HG02642 (cell line): ENCODE data around the gene COL6A1.

Source experiments
- ATAC-seq: cut with Tn5 transposase; IDR thresholded peaks from one replicate; pipeline ENCODE4 v1.9.1; 2021; ENCODE audit warnings: mild to moderate bottlenecking; ENCODE audit not compliant: unreplicated experiment, poor library complexity

COL6A1 gene

GRCh38 chr21:45981151-45982091 is at the start of gene COL6A1:
COL6A1 (plus strand) TSS chr21:45981770; CDS start chr21:45981851, 81 bp downstream.
- ATAC-seq = no peak

- no peak for ATAC-seq
Measured at GRCh38 chr21:45932922-45933502, 48.6 kb upstream of the COL6A1 start.

- ATAC-seq = no peak
Measured at GRCh38 chr21:45934085-45934484, 47.5 kb upstream of the COL6A1 start.

GRCh38 chr21:45934554-45934953 is 47.0 kb upstream of the COL6A1 start:
- no peak for ATAC-seq

GRCh38 chr21:45935628-45936027 is 45.9 kb upstream of the COL6A1 start:
- ATAC-seq = no peak

- ATAC-seq = no peak
Measured at GRCh38 chr21:45937721-45938452, 43.7 kb upstream of the COL6A1 start.

- no peak for ATAC-seq
Measured at GRCh38 chr21:45938453-45938755, 43.2 kb upstream of the COL6A1 start.

GRCh38 chr21:45938811-45939520 is 42.6 kb upstream of the COL6A1 start:
- no peak for ATAC-seq

GRCh38 chr21:45939521-45940045 is 42.0 kb upstream of the COL6A1 start:
- ATAC-seq = no peak

GRCh38 chr21:45940091-45940490 is 41.5 kb upstream of the COL6A1 start:
- ATAC-seq = no peak

GRCh38 chr21:45940621-45941337 is 40.8 kb upstream of the COL6A1 start:
- ATAC-seq = no peak

GRCh38 chr21:45941338-45941710 is 40.2 kb upstream of the COL6A1 start:
- ATAC-seq = no peak

- no peak for ATAC-seq
Measured at GRCh38 chr21:45941717-45942546, 39.6 kb upstream of the COL6A1 start.

GRCh38 chr21:45942755-45943629 is 38.6 kb upstream of the COL6A1 start:
- no peak for ATAC-seq

- no peak for ATAC-seq
Measured at GRCh38 chr21:45943630-45944540, 37.7 kb upstream of the COL6A1 start.

- no peak for ATAC-seq
Measured at GRCh38 chr21:45944601-45945000, 37.0 kb upstream of the COL6A1 start.
